Dendritic cell treated with granulocyte-macrophage colony-stimulating factor and Interleukin-4, amounts not matched to agents 40 ng/mL and 50 ng/mL, for 4 days (primary cell): Measurements from ENCODE around the gene EXD3.
"Not testable (repeated sequence)": the region's sequence is repeated elsewhere in the genome, so short reads cannot be mapped to it uniquely, and the experiment has no call there.

ENCODE experiments used
- H3K27ac Mint-ChIP-seq: one replicate; pipeline ENCODE4 v1.8.0; 2022; ENCODE audit warnings: mild to moderate bottlenecking, mixed read lengths
- H3K27me3 Mint-ChIP-seq: one replicate; pipeline ENCODE4 v1.8.0; 2022; ENCODE audit warnings: mild to moderate bottlenecking, mixed read lengths
- H3K36me3 Mint-ChIP-seq: one replicate; pipeline ENCODE4 v1.8.0; 2022; ENCODE audit warnings: low read depth, mixed read lengths
- H3K4me1 Mint-ChIP-seq: one replicate; pipeline ENCODE4 v1.8.0; 2022; ENCODE audit warnings: low read depth, mixed read lengths
- H3K4me3 Mint-ChIP-seq: one replicate; pipeline ENCODE4 v1.8.0; 2022; ENCODE audit warnings: mild to moderate bottlenecking, moderate library complexity, mixed read lengths
- H3K9me3 Mint-ChIP-seq: one replicate; pipeline ENCODE4 v1.8.0; 2022; ENCODE audit warnings: mixed read lengths
- intact Hi-C: fragments of 100-400 bp; cut with micrococcal nuclease; formaldehyde crosslinking; loops from one replicate; pipeline ENCODE4 v1.15.0; 2022

Gene EXD3, protein sequence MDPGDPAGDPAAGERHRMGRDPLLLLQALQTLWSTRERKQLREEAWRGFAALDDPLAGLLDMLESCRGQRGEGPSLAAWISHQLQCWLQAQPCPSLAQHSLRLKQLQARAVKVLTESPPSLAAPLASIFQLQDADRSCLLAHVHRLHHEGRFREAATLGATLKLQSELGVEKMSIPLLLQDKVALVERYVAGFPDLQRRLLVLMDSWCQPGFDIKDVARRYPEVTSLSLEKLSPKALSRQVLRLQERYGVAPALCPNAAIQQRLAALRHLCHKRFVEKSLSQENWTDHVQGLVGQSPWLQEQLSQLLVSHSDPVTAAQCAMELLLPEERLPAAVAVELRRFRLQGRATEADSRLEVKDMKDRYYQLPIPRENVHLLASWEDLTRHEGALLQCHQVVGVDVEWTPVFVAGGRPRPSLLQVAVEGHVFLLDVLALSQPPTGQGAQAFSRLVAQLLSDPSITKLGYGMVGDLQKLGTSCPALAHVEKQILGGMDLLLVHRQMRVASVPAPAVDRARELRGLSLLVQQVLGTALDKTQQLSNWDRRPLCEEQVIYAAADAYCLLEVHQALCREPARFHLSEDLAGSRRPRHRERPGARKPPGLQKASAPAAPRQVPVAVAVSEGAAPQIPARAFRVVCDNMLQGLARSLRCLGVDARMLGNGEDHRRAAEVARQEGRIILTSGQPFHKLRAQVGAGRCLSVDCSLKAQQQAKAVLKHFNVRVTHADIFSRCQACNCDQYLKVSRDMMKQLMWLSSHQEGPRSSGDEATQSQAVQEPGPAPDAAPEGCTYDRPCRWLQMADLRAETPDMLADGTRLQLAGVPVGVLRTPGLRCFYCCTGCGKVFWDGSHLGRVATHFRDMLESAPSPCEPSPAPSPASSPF

DNA sequence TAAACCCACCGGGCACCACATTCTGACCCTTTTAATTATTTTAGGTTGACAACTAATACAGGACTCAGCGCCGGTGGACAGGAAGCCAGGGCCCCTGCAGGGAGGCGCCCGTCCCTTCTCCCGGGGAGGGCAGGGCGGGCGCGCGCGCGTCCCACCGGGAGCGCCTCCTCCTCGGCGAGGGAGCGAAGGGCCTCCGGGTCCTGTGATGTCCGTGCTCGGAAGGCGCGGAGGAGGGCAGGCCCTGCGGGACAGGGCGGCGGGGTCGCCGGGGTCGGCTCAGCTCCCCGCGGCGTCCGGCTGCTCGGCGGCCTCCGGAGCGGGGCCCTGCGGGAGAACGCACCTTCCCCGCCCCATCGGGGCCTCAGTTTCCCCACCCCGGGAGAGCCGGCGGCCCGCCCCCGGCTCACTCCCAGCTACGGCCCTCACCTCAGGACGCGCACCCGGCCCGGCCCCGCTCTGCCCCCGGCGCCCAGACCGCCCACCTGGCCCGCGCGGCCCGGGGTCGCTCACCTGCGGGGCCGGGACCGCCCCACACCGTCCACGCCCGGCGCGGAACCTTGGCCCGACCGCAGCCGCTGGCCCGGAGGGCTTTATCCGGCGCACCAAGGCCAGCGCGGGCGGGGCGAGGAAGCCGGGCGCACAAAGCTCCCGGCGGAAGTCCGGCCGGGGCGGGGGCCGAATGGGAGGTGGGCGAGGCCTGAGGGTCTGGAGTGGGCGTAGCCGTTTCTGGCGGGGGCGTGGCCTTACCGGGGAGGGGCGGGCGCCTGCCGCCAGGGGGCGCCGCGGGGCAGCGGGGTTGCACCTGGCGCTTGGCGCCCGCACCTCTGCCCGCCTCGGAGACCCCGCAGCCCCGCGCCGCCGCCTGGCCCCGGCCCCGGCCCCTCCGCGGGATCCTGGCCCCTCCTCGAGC lies at the start of gene EXD3, which contains the start of gene NOXA1:
Gene EXD3, minus strand, starts transcription at position 559 of the 910 bp plus-strand sequence. CDS start 27,805 bp downstream, outside the sequence.
Gene NOXA1, plus strand, starts transcription at position 790 of the 910 bp plus-strand sequence. CDS start 137 bp downstream, outside the sequence.
- Mint-ChIP-seq H3K27ac (peak within 1 kb of the TSS; percentile 73), H3K27me3 (peaks cover 5% of the 10 kb centered on the region), H3K9me3 (no peaks in the 10 kb centered on the region), H3K4me1 (peaks cover 17% of the 10 kb centered on the region), H3K4me3 (peak within 1 kb of the TSS; percentile 79), H3K36me3 (peaks cover 10% of the 10 kb centered on the region)
- intact Hi-C loops: no loop called here

DNA sequence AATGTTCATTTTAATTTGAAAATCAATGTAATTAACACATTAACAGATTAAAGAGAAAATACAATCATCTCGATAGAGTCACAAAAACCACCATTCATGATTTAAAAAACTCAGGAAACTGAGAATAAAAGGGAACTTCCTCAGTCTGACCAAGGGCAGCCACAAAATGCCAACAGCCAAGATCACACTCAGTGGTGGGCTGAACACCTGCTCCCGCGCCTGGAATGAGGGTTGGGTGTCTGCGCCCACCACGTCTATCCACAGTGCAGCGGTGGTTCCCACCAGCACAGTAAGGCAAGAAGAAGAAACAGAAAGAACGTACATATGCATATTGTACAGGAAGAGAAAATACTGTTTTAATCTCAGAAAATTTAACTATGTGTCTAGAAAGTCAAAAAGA lies 47.8 kb upstream of the EXD3 start:
- Mint-ChIP-seq H3K36me3 (peaks cover 2% of the 10 kb centered on the region), H3K4me3 (no peak overlapping the region), H3K27ac (no peak overlapping the region), H3K4me1 (peaks cover 5% of the 10 kb centered on the region), H3K27me3 (peaks cover 48% of the 10 kb centered on the region), H3K9me3 (peaks cover 29% of the 10 kb centered on the region)
- intact Hi-C loops: no loop called here

DNA sequence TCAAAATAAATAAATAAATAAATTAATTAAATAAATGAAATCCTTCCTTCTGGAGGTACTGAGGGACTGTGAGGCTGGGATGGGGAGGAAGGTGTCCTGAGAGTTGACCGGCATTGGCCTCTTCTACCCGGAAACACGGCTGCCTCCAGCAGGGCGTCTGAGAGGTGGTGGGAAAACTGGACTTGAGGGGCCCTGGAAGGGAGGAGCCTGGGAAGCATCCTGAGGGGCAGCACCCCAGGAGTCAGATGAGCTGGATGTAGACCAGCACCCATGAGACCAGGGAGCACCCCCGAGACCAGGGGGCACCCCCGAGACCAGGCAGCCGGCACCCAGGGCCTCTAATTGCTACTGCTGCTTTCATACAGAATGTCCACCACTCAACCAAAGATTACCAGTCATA lies 44.9 kb upstream of the EXD3 start:
- H3K27me3 Mint-ChIP-seq: peaks cover 58% of the 10 kb centered on the region
- no peaks in the 10 kb centered on the region for H3K36me3 Mint-ChIP-seq
- H3K4me1 Mint-ChIP-seq: peaks cover 5% of the 10 kb centered on the region
- H3K4me3 Mint-ChIP-seq: no peak overlapping the region
- H3K9me3 Mint-ChIP-seq: peaks cover 5% of the 10 kb centered on the region
- H3K27ac Mint-ChIP-seq: no peak overlapping the region
- intact Hi-C loops: no loop called here

DNA sequence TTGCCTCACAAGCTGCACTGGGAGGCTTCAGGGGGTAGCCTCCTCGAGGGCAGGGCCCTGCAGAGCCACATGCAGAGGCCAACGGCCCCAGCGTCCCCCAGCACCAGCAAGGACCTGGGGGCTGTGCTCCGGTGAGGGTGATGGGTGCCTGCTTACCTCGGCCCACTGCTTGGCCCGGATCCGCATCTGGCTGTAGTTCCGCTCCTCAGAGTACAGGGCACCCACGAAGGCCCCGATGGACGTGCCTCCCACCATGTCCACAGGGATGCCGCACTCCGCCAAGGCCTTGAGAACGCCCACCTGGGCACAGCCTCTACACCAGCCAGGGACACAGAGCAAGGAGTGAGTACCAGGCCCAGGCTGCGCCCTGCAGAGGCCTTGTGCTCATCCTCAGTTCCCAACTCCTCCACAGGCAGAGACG lies 44.2 kb upstream of the EXD3 start:
- Mint-ChIP-seq H3K27ac (no peak overlapping the region), H3K36me3 (no peaks in the 10 kb centered on the region), H3K4me1 (peaks cover 5% of the 10 kb centered on the region), H3K27me3 (peaks cover 62% of the 10 kb centered on the region), H3K9me3 (no peaks in the 10 kb centered on the region), H3K4me3 (no peak overlapping the region)
- intact Hi-C loops: no loop called here

DNA sequence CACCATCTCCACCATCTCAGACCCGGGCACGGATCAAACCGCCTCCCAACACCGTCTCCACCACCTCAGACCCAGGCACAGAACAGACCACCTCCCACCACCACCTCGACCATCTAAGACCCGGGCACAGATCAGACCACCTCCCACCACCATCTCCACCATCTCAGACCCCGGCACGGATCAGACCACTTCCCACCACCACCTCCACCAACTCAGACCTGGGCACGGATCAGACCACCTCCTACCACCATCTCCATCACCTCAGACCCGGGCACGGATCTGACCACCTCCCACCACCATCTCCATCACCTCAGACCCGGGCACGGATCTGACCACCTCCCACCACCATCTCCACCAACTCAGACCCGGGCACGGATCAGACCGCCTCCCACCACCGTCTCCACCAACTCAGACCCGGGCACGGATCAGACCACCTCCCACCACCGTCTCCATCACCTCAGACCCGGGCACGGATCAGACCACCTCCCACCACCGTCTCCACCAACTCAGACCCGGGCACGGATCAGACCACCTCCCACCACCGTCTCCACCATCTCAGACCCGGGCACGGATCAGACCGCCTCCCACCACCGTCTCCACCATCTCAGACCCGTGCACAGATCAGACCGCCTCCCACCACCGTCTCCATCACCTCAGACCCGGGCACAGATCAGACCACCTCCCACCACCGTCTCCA lies 43.6 kb upstream of the EXD3 start:
- H3K27ac Mint-ChIP-seq, intact Hi-C loops, H3K9me3 Mint-ChIP-seq, H3K4me1 Mint-ChIP-seq, H3K36me3 Mint-ChIP-seq, H3K4me3 Mint-ChIP-seq: not testable (repeated sequence)
- peaks cover 63% of the 10 kb centered on the region for H3K27me3 Mint-ChIP-seq

DNA sequence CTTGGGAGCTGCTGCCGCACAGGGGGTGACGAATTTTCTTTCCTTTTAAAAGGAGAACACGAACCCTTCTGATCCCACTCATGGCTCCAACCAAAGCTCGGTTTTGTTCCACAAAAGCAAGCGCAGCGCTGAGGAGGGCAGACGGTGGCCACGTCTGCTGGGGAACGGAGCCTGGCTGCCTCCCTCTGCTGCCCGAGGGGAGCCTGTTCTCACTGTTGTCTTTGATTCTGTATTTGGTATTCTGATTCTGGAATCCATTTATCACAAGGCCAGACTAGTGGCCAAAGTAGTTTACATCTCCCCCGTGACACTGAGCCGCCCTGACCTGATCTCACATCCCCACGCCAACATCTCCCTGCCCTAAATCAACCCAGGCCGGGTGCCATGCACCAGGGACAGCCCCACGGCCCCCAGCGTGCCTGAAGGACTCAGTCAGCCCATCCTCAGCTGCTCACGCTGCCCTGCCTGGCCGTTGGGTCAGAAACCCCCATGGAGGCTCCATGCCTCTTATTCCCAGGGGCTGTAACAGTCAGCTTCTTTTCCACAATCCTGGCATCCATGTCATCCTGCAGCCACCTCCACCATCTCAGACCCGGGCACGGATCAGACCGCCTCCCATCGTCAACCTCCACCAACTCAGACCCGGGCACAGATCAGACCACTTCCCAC lies 42.9 kb upstream of the EXD3 start:
- Mint-ChIP-seq H3K4me3 (no peak overlapping the region), H3K4me1 (peaks cover 7% of the 10 kb centered on the region), H3K27ac (no peak overlapping the region), H3K27me3 (peaks cover 63% of the 10 kb centered on the region), H3K9me3 (no peaks in the 10 kb centered on the region), H3K36me3 (no peaks in the 10 kb centered on the region)
- intact Hi-C loops: no loop called here

DNA sequence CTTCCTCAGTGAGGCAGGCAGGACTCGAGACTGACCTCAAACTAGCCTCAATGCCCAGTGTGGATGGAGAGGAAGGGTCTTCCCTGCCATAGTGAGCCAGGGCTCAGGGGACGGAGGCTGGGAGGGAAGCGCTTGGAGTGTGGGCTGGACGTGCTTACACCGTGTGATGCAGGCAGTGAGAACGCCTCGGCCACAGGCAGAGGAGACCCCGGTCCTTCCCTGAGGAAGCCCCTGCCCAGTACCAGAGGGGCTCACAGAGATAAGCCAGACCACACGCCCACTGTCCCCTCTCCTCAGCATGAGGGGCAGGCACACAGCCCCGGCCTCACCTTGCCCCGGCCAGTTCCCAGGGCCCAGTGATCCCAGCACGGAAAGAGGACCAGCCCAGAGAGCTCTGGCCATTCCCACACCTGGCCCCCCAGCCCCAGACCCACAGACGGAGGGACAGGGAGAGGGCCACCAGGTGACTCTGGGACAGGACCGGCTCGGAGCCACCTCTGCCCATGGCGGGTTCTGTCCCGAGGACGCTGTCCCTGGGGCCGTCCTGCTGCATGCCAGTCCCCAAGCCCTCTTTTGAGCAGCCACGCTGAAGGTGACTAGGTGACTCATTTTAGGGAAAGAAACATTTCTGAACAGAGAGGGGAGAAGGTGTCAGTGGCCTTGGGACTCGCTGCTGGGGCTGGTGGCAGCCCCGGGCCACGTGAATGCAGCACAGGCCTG lies 42.2 kb upstream of the EXD3 start:
- Mint-ChIP-seq H3K4me1 (peaks cover 9% of the 10 kb centered on the region), H3K27ac (no peak overlapping the region), H3K27me3 (peaks cover 61% of the 10 kb centered on the region), H3K36me3 (no peaks in the 10 kb centered on the region), H3K4me3 (no peak overlapping the region), H3K9me3 (no peaks in the 10 kb centered on the region)
- intact Hi-C loops: no loop called here

DNA sequence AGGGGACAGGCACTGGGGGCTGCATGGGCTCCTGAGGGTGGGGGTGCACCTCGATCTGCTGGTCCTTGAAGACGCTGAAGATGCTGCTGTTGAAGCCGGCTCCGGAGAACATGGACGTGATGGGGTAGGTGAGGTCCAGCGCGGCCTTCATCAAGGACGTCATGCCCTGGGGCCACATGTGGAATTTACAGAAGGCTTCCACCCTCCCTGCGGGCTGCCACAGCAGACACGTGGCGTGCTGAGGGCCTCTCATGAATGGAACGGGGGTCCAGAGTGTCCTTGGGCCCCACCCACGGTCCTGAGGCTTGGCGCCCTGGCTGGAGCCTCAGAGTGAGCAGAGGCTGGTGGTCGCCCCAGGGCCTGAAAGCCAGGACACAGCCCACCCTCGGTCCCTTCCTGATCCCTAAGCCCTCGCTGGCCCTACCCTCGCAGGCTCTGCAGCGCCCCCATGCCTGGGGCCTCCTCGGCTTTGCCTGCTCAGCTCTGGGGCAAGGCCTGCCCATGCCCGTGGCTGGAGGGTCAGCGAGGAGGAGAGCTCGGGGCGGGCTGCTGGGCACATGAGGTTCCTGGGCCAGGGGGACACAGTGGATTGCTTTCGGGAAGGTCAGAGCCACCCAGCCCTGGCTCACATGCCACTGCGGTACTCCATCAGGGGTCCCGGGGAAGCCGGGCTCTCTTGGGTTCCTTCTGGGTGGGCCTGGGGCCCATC lies 41.5 kb upstream of the EXD3 start:
- Mint-ChIP-seq H3K4me1 (peaks cover 15% of the 10 kb centered on the region), H3K27ac (no peak overlapping the region), H3K4me3 (no peak overlapping the region), H3K27me3 (peaks cover 57% of the 10 kb centered on the region), H3K9me3 (no peaks in the 10 kb centered on the region), H3K36me3 (no peaks in the 10 kb centered on the region)
- intact Hi-C loops: no loop called here

DNA sequence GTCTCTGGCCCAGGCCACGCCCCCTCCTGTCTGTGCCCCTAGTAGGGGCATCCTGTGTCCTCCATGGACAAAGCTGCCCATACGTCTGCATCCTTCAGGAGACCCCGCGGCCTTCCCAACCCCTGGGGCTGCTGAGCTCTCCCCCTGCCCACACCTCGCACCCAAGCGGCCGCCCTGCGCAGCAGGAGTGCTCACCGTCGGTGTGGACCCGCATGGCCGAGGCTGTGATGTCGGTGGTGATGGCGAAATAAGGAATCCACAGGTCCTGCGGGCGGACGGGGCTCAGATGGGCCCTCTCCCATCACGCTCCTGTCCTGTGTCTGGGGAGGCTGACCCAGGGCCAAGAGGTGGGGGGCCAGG lies 40.9 kb upstream of the EXD3 start:
- H3K4me1 Mint-ChIP-seq: peaks cover 15% of the 10 kb centered on the region
- H3K36me3 Mint-ChIP-seq: no peaks in the 10 kb centered on the region
- H3K27me3 Mint-ChIP-seq: peaks cover 54% of the 10 kb centered on the region
- no peak overlapping the region for H3K4me3 Mint-ChIP-seq
- no peak overlapping the region for H3K27ac Mint-ChIP-seq
- H3K9me3 Mint-ChIP-seq: no peaks in the 10 kb centered on the region
- intact Hi-C loops: no loop called here

DNA sequence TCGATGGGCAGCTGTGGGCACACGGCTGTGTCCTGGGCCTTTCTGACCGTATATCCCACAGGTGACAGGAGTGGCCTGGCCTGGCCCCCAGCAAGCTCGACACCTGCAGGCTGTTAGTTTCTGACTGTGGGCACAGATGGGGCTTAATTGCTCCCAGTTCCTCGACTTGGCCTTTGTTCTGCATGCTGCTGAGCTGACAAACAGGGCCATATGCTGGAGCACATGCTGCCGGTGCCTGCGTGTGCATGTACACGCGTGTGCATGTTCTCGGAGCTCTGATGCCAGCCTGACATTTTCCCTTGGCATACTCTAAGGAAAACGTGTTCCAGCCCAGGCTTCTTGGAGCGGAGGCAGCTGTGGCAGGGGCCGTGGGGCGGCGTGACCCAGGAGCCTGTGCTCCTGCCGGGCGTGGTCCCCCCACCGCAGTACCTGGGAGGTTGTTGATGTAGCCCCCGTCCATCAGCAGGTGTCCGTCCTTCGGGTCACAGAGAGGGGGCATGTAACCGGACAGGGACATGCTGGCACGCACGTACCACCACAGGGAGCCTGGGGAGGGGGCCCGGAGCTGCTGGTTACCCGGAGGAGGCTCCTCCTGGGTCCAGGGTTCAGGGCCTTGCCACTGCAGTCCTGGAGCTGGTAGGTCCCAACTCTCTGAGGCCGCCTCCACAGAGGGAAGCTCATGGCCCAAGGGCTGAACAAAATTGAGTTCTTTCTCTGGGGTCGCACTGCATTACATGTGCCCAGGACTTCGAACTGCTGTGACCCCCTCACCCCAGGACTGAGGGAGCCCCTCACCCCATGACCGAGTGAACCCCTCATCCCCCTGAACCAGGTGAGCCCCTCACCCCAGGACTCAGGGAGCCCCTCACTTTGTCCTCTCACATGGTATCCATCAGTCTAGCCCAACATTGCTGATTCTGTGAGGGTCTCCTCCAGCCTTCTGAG lies 40.3 kb upstream of the EXD3 start:
- Mint-ChIP-seq H3K36me3 (no peaks in the 10 kb centered on the region), H3K27ac (no peak overlapping the region), H3K4me3 (no peak overlapping the region), H3K9me3 (no peaks in the 10 kb centered on the region), H3K4me1 (peaks cover 15% of the 10 kb centered on the region), H3K27me3 (peaks cover 50% of the 10 kb centered on the region)
- intact Hi-C loops: no loop called here

DNA sequence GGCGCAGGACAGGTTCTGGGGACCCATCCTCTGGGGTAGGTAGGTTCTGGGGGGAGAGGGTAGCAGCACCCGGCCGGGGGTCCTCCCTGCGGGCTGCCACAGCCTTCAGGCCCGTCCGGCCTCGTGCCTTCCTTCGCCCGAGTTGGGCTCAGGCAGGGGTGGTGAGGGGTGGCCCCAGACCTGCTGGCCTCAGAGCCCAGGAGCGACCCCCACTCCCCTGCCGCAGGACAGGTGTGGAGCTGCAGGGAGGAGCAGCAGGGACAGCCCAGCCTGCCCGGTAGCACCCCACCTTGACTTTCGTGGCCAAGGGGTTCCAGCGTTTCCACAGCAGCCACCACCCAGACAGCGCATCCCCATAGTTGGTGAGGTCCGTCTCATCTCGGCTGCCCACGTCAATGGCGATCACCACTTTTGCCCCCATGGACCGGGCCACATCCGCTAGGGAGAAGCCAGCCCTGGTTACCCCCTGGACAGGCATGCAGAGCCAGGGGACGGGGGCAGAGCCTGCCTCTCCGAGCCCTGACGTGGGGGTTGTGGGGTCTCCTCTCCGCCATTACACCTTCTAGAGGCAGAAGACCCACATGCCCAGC lies 39.5 kb upstream of the EXD3 start:
- intact Hi-C loops: no loop called here
- Mint-ChIP-seq H3K4me3 (no peak overlapping the region), H3K36me3 (peaks cover 4% of the 10 kb centered on the region), H3K27ac (no peak overlapping the region), H3K27me3 (peaks cover 51% of the 10 kb centered on the region), H3K9me3 (no peaks in the 10 kb centered on the region), H3K4me1 (peaks cover 19% of the 10 kb centered on the region)
